HCT116 (cell line): ENCODE measurements around the gene SMYD3. TPM values are rescaled to one million over a fixed set of nuclear protein-coding genes. Genes with fewer than 3 reads are reported as not detected.

Experiments
- ATAC-seq: fragments of 200-7000 bp; cut with Tn5 transposase; 2 replicates; pipeline ENCODE4 v1.9.1; 2020; ENCODE audit warnings: mild to moderate bottlenecking, moderate library complexity
- BruUV-seq: library from RNA; stranded (reverse); fragments of 400-500 nt; replicated peaks from 2 replicates; lab custom pipeline; 2021; lab: Mats Ljungman, UMichigan
- CTCF ChIA-PET: fragments of 300-600 bp; sonication (Branson Sonifier 250); formaldehyde crosslinking; loops from one replicate; lab custom pipeline; 2021; ENCODE audit warnings: antibody characterized with exemption; lab: Charles Lee
- POLR2A ChIA-PET: fragments of 300-600, 350-600 bp; sonication (Branson Sonifier 250); formaldehyde crosslinking; loops from one replicate; lab custom pipeline; 2021; ENCODE audit warnings: antibody characterized with exemption; lab: Charles Lee
- RAD21 ChIA-PET, 2 experiments: fragments of 300-600 bp; sonication (Branson Sonifier 250); formaldehyde crosslinking; loops; one replicate each; lab custom pipeline; 2023; ENCODE audit warnings: low total read pairs in 2 of 2; ENCODE audit not compliant: uncharacterized antibody in 2 of 2, unreplicated experiment in 2 of 2, low non-redundant PET in 1 of 2; lab: Charles Lee
- DNase-seq: peaks from one replicate; pipeline ENCODE4 v3.0.0-alpha.2; 2010; ENCODE audit warnings: low read depth, low spot score
- H2AFZ ChIP-seq: fragments of 200-600 bp; shearing (Covaris generic), sonication (generic); 2 replicates; pipeline ENCODE4 v1.6.1; 2017; ENCODE audit warnings: low read depth, mixed run types, mixed read lengths, antibody characterized with exemption, low read length; ENCODE audit not compliant: poor library complexity, severe bottlenecking
- H3K27ac ChIP-seq: 2 replicates; pipeline ENCODE4 v1.5.1; 2012; ENCODE audit warnings: low read depth, low read length
- H3K27me3 ChIP-seq: fragments of 200-600 bp; sonication (generic); 2 replicates; pipeline ENCODE4 v1.6.1; 2016; ENCODE audit warnings: mixed run types, low read length, mixed read lengths; ENCODE audit not compliant: insufficient read depth
- H3K36me3 ChIP-seq, 2 experiments: fragments of 200-500 bp in 1 of 2; fragments of 200-600 bp in 1 of 2; sonication (Bioruptor generic) in 1 of 2; sonication (generic) in 1 of 2; 2 replicates each; pipeline versions ENCODE4 v1.5.1 to v1.6.1; 2014 to 2016; ENCODE audit warnings: low read length in 2 of 2, inconsistent platforms in 1 of 2, mixed read lengths in 1 of 2, mixed run types in 1 of 2; ENCODE audit not compliant: insufficient read depth in 2 of 2, control insufficient read depth in 1 of 2
- H3K4me1 ChIP-seq, 2 experiments: fragments of 200-600 bp in 1 of 2; sonication (generic) in 1 of 2; 2 replicates each; pipeline versions ENCODE4 v1.5.1 to v1.6.1; 2012 to 2017; ENCODE audit warnings: low read length in 2 of 2, inconsistent platforms in 1 of 2, mild to moderate bottlenecking in 1 of 2, mixed read lengths in 1 of 2, mixed run types in 1 of 2, moderate library complexity in 1 of 2; ENCODE audit not compliant: insufficient read depth in 2 of 2, control insufficient read depth in 1 of 2
- H3K4me2 ChIP-seq: fragments of 200-600 bp; sonication (generic); 2 replicates; pipeline ENCODE4 v1.6.1; 2017; ENCODE audit warnings: mixed run types, low read length, mixed read lengths
- H3K4me3 ChIP-seq, 2 experiments: fragments of 200-600 bp in 1 of 2; sonication (generic) in 1 of 2; replicated peaks in 1 of 2; 2 replicates each; pipeline ENCODE4 v1.5.1; 2011 to 2016; ENCODE audit warnings: low read length in 2 of 2, control low read depth in 1 of 2, low read depth in 1 of 2, mild to moderate bottlenecking in 1 of 2, mixed read lengths in 1 of 2, mixed run types in 1 of 2
- H3K79me2 ChIP-seq: fragments of 200-600 bp; sonication (generic); 2 replicates; pipeline ENCODE4 v1.6.1; 2017; ENCODE audit warnings: mild to moderate bottlenecking, mixed run types, low read length, moderate library complexity, mixed read lengths; ENCODE audit not compliant: insufficient read depth
- H3K9ac ChIP-seq: fragments of 200-600 bp; sonication (generic); 2 replicates; pipeline ENCODE4 v1.6.1; 2016; ENCODE audit warnings: low read length, mixed read lengths
- H3K9me2 ChIP-seq: fragments of 200-600 bp; sonication (generic), shearing (Covaris generic); 2 replicates; pipeline ENCODE4 v1.6.1; 2017; ENCODE audit warnings: mixed run types, mild to moderate bottlenecking, moderate library complexity; ENCODE audit not compliant: insufficient read depth
- H3K9me3 ChIP-seq, 2 experiments: fragments of 200-500 bp in 1 of 2; fragments of 200-600 bp in 1 of 2; sonication (Bioruptor generic) in 1 of 2; sonication (generic) in 1 of 2; 2 replicates each; pipeline ENCODE4 v1.6.1; 2014 to 2017; ENCODE audit warnings: low read length in 2 of 2, mixed read lengths in 2 of 2, inconsistent platforms in 1 of 2, low read depth in 1 of 2, mild to moderate bottlenecking in 1 of 2, mixed run types in 1 of 2, moderate library complexity in 1 of 2; ENCODE audit not compliant: control insufficient read depth in 1 of 2, insufficient read depth in 1 of 2
- H4K20me1 ChIP-seq: fragments of 200-600 bp; sonication (generic), shearing (Covaris generic); 2 replicates; pipeline ENCODE4 v1.6.1; 2017; ENCODE audit warnings: mixed run types, mild to moderate bottlenecking, moderate library complexity; ENCODE audit not compliant: insufficient read depth
- CBX3 ChIP-seq: IDR thresholded peaks from 2 replicates; pipeline ENCODE4 v1.6.1; 2012; ENCODE audit warnings: low read depth
- CEBPB ChIP-seq: IDR thresholded peaks from 2 replicates; pipeline ENCODE4 v1.6.1; 2012; ENCODE audit warnings: low read depth
- CTCF ChIP-seq, 3 experiments: fragments of 200-600 bp in 1 of 3; sonication (generic) in 1 of 3; IDR thresholded peaks in 2 of 3; conservative IDR thresholded peaks in 1 of 3; 2 replicates each; pipeline ENCODE4 v1.5.1; 2012 to 2017; ENCODE audit warnings: low read depth in 2 of 3, low read length in 2 of 3, antibody characterized with exemption in 1 of 3, borderline replicate concordance in 1 of 3, control low read depth in 1 of 3, mild to moderate bottlenecking in 1 of 3, mixed read lengths in 1 of 3, mixed run types in 1 of 3, moderate library complexity in 1 of 3; ENCODE audit not compliant: insufficient read depth in 1 of 3
- ELF1 ChIP-seq: IDR thresholded peaks from 2 replicates; pipeline ENCODE4 v1.6.1; 2012; ENCODE audit warnings: low read depth, borderline replicate concordance
- EZH2 ChIP-seq: fragments of 200-600 bp; sonication (generic); IDR thresholded peaks from 2 replicates; pipeline ENCODE4 v1.6.1; 2017; ENCODE audit warnings: antibody characterized with exemption, mixed run types
- JUND ChIP-seq: IDR thresholded peaks from 2 replicates; pipeline ENCODE4 v1.6.1; 2012
- MAX ChIP-seq: IDR thresholded peaks from 2 replicates; pipeline ENCODE4 v1.6.1; 2012
- POLR2A ChIP-seq: IDR thresholded peaks from 2 replicates; pipeline ENCODE4 v1.7.0; 2011; ENCODE audit warnings: borderline replicate concordance; ENCODE audit not compliant: insufficient read depth, insufficient read length; ENCODE audit errors: extremely low read depth
- RAD21 ChIP-seq: IDR thresholded peaks from 2 replicates; pipeline ENCODE4 v1.6.1; 2012; ENCODE audit warnings: low read depth, mild to moderate bottlenecking
- REST ChIP-seq: IDR thresholded peaks from 2 replicates; pipeline ENCODE4 v1.6.1; 2012; ENCODE audit warnings: low read depth
- SIN3A ChIP-seq: IDR thresholded peaks from 2 replicates; pipeline ENCODE4 v1.6.1; 2012; ENCODE audit warnings: low read depth
- SP1 ChIP-seq: IDR thresholded peaks from 2 replicates; pipeline ENCODE4 v1.6.1; 2012; ENCODE audit warnings: low read depth
- SRF ChIP-seq: IDR thresholded peaks from 2 replicates; pipeline ENCODE4 v1.6.1; 2012; ENCODE audit warnings: low read depth
- ZFX ChIP-seq: fragments of 450-650 bp; IDR thresholded peaks from 2 replicates; pipeline ENCODE4 v1.6.1; 2017
- ZNF274 ChIP-seq: fragments of 200-500 bp; sonication (Bioruptor generic); IDR thresholded peaks from 2 replicates; pipeline ENCODE4 v1.6.1; 2014; ENCODE audit warnings: mild to moderate bottlenecking, low read depth, low read length, inconsistent platforms
- intact Hi-C: fragments of 100-400 bp; cut with micrococcal nuclease; formaldehyde crosslinking; loops from 2 replicates; pipeline ENCODE4 v1.10.0; 2022
- total RNA-seq: library from RNA; stranded (reverse); gene quantifications from one replicate; pipeline ENCODE4 v1.2.1, GENCODE V29; 2021; ENCODE audit not compliant: unreplicated experiment

SMYD3 gene
- total RNA-seq, 1 experiment from 2014 or later: 33.6 TPM

GRCh38 chr1:246232126-246232525 is 275.0 kb downstream of the SMYD3 start:
- no peaks in the 10 kb centered on the region for H4K20me1 ChIP-seq
- POLR2A ChIA-PET: no interaction called here
- H3K79me2 ChIP-seq: no peaks in the 10 kb centered on the region
- intact Hi-C loops: no loop called here
- H3K27me3 ChIP-seq: no peaks in the 10 kb centered on the region
- H3K9me3 ChIP-seq: no peaks in the 10 kb centered on the region
- CTCF ChIA-PET: no interaction called here
- H3K9ac ChIP-seq: no peak overlapping the region
- no peak for ATAC-seq
- TF ChIP-seq SRF (no peak), EZH2 (no peak), ZNF274 (no peak), ELF1 (no peak), JUND (no peak), CBX3 (no peak), RAD21 (no peak), CTCF (IDR thresholded peaks at IDR 0.05 in 2 of 3, conservative IDR thresholded peaks at IDR 0.05 in 1 of 3; ENCODE audit: borderline replicate concordance in 1 of 3, insufficient read depth in 1 of 3, low read depth in 2 of 3, low read length in 2 of 3) (no peak), POLR2A (no peak), CEBPB (no peak), REST (no peak), ZFX (no peak), SIN3A (no peak), SP1 (no peak), MAX (no peak)
- TF ChIP-seq, all 23 proteins: peak for 0
- H3K4me3 ChIP-seq: no peak overlapping the region
- no peak overlapping the region for H3K4me2 ChIP-seq
- H3K27ac ChIP-seq: no peak overlapping the region
- no TSS peak for BruUV-seq
- DNase-seq: no peak
- no peaks in the 10 kb centered on the region for H3K4me1 ChIP-seq
- no peaks in the 10 kb centered on the region for H3K36me3 ChIP-seq
- RAD21 ChIA-PET: no interaction called here
- H2AFZ ChIP-seq: no peak overlapping the region
- no peaks in the 10 kb centered on the region for H3K9me2 ChIP-seq
